ENCODE results near the gene DUSP2. TPM values are rescaled to one million over a fixed set of nuclear protein-coding genes. Genes with fewer than 3 reads are reported as not detected.

The DUSP2 gene
- total and polyA plus RNA-seq, 2 donors (not counting 1 experiment from before 2014, with no cell fraction given) = 69.8 to 433 TPM

- intact Hi-C loops (cut with micrococcal nuclease) = no loop called here
- no peak for DNase-seq
- H3K36me3 ChIP-seq (replicated peaks in 1 of 2; ENCODE audit: control extremely low read depth in 1 of 2, control insufficient read depth in 1 of 2, extremely low read depth in 1 of 2, insufficient read depth in 2 of 2, low read length in 1 of 2) = no peaks in the 10 kb centered on the region
- peaks cover 2% of the 10 kb centered on the region for H3K79me2 ChIP-seq (ENCODE audit: control insufficient read depth, insufficient read depth, low read length)
- Mint-ChIP-seq H3K4me3 (no peak overlapping the region), H3K9me3 (ENCODE audit: insufficient read depth) (no peaks in the 10 kb centered on the region), H3K27me3 (no peaks in the 10 kb centered on the region), H3K27ac (no peak overlapping the region), H3K4me1 (peaks cover 45% of the 10 kb centered on the region)
- POLR2A ChIA-PET = interaction anchor here (1.0 to 2.4 kb wide), 2 partner anchors 23 to 33 kb away, joined by 3 to 9 read pairs; no protein-coding TSS in a partner anchor
- peaks cover 17% of the 10 kb centered on the region for H4K20me1 ChIP-seq (ENCODE audit: control insufficient read depth, insufficient read depth, low read length, poor library complexity, severe bottlenecking)
- H2AFZ ChIP-seq (ENCODE audit: insufficient read depth, low read depth, low read length, poor library complexity, severe bottlenecking) = no peak overlapping the region
- no peaks in the 10 kb centered on the region for H3K27me3 ChIP-seq (replicated peaks in 1 of 4; ENCODE audit: control extremely low read depth in 1 of 4, control insufficient read depth in 3 of 4, insufficient read depth in 4 of 4, low read length in 3 of 4)
- no peaks in the 10 kb centered on the region for H3K9me3 ChIP-seq (ENCODE audit: control extremely low read depth in 1 of 3, control insufficient read depth in 2 of 3, insufficient read depth in 1 of 3, low read length in 2 of 3)
- TF ChIP-seq EZH2 (IDR thresholded peaks at IDR 0.05; ENCODE audit: borderline replicate concordance, insufficient read depth, low read depth, low read length, poor library complexity, severe bottlenecking) (no peak), CTCF (IDR thresholded peaks at IDR 0.05) (no peak)
- H3K9ac ChIP-seq (ENCODE audit: low read length) = no peak overlapping the region
- WGBS (ENCODE audit: insufficient coverage) = 88% methylated on average over 8 of the region's 13 CpGs
- no peak overlapping the region for H3K27ac ChIP-seq (ENCODE audit: low read length in 2 of 2)
- CTCF ChIA-PET = interaction anchor here (0.8 to 23.6 kb wide), 9 partner anchors 10 to 124 kb away, joined by 3 to 1065 read pairs (median 5); no protein-coding TSS in a partner anchor
- peaks cover 24 to 39% of the 10 kb centered on the region in 2 donors for H3K4me1 ChIP-seq (ENCODE audit: control insufficient read depth in 2 of 2, insufficient read depth in 2 of 2, low read length in 2 of 2)
- no peak overlapping the region for H3K4me2 ChIP-seq (replicated peaks; ENCODE audit: low read depth, low read length, poor library complexity, severe bottlenecking)
- no peak overlapping the region for H3K4me3 ChIP-seq (ENCODE audit: control extremely low read depth in 1 of 5, extremely low read depth in 1 of 5, insufficient read depth in 1 of 5, low read depth in 2 of 5, low read length in 4 of 5)
- no peak for ATAC-seq (ENCODE audit: low read depth)
These were observed 4.2 kb downstream of the DUSP2 start for GRCh38 chr2:96140941-96141623.

GRCh38 chr2:96139181-96139758 lies 6.0 kb downstream of the DUSP2 start:
- Mint-ChIP-seq H3K27me3 (no peaks in the 10 kb centered on the region), H3K4me1 (peaks cover 35% of the 10 kb centered on the region), H3K27ac (peak overlapping the region; percentile 41), H3K4me3 (no peak overlapping the region), H3K9me3 (ENCODE audit: insufficient read depth) (no peaks in the 10 kb centered on the region)
- Histone ChIP-seq H3K4me2 (replicated peaks; ENCODE audit: low read depth, low read length, poor library complexity, severe bottlenecking) (no peak overlapping the region), H3K27me3 (replicated peaks in 1 of 4; ENCODE audit: control extremely low read depth in 1 of 4, control insufficient read depth in 3 of 4, insufficient read depth in 4 of 4, low read length in 3 of 4) (no peaks in the 10 kb centered on the region), H3K27ac (ENCODE audit: low read length in 2 of 2) (no peak overlapping the region), H2AFZ (ENCODE audit: insufficient read depth, low read depth, low read length, poor library complexity, severe bottlenecking) (no peak overlapping the region), H4K20me1 (ENCODE audit: control insufficient read depth, insufficient read depth, low read length, poor library complexity, severe bottlenecking) (peaks cover 11% of the 10 kb centered on the region), H3K4me3 (ENCODE audit: control extremely low read depth in 1 of 5, extremely low read depth in 1 of 5, insufficient read depth in 1 of 5, low read depth in 2 of 5, low read length in 4 of 5) (no peak overlapping the region), H3K9me3 (ENCODE audit: control extremely low read depth in 1 of 3, control insufficient read depth in 2 of 3, insufficient read depth in 1 of 3, low read length in 2 of 3) (no peaks in the 10 kb centered on the region), H3K36me3 (replicated peaks in 1 of 2; ENCODE audit: control extremely low read depth in 1 of 2, control insufficient read depth in 1 of 2, extremely low read depth in 1 of 2, insufficient read depth in 2 of 2, low read length in 1 of 2) (no peaks in the 10 kb centered on the region), H3K4me1 (ENCODE audit: control insufficient read depth in 2 of 2, insufficient read depth in 2 of 2, low read length in 2 of 2) (peaks cover 18 to 28% of the 10 kb centered on the region in 2 donors), H3K79me2 (ENCODE audit: control insufficient read depth, insufficient read depth, low read length) (peaks cover 2% of the 10 kb centered on the region), H3K9ac (ENCODE audit: low read length) (no peak overlapping the region)
- intact Hi-C loops (cut with micrococcal nuclease) = loop anchor here (2.0 kb wide), 2 partner anchors 122 to 370 kb away; no protein-coding TSS in a partner anchor
- DNase-seq = no peak
- no peak for ATAC-seq (ENCODE audit: low read depth)
- WGBS (ENCODE audit: insufficient coverage) = 72% methylated on average over 5 of the region's 7 CpGs
- CTCF ChIA-PET = interaction anchor here (0.6 to 23.6 kb wide), 31 partner anchors 8 to 640 kb away, joined by 3 to 1065 read pairs (median 7); partner anchors contain the start of genes ADRA2B, ANKRD36C, CIAO1 and STARD7
- POLR2A ChIA-PET = interaction anchor here (1.4 to 2.3 kb wide), 3 partner anchors 9 to 94 kb away, joined by 3 to 15 read pairs (median 5); no protein-coding TSS in a partner anchor
- TF ChIP-seq EZH2 (IDR thresholded peaks at IDR 0.05; ENCODE audit: borderline replicate concordance, insufficient read depth, low read depth, low read length, poor library complexity, severe bottlenecking) = no peak
- no peak for TF ChIP-seq CTCF (IDR thresholded peaks at IDR 0.05)

Data from B cell (primary cell).